SK-N-MC (cell line): Measurements from ENCODE around the gene IL12RB2.

Experiments
- EZH2 ChIP-seq: fragments of 200-600 bp; sonication (generic); IDR thresholded peaks from one replicate; pipeline ENCODE4 v1.6.1; 2017; ENCODE audit warnings: antibody characterized with exemption
- POLR2AphosphoS5 ChIP-seq: IDR thresholded peaks from 2 replicates; pipeline ENCODE4 v1.6.1; 2012; ENCODE audit warnings: mild to moderate bottlenecking, low read depth, low read length, borderline replicate concordance

DNA sequence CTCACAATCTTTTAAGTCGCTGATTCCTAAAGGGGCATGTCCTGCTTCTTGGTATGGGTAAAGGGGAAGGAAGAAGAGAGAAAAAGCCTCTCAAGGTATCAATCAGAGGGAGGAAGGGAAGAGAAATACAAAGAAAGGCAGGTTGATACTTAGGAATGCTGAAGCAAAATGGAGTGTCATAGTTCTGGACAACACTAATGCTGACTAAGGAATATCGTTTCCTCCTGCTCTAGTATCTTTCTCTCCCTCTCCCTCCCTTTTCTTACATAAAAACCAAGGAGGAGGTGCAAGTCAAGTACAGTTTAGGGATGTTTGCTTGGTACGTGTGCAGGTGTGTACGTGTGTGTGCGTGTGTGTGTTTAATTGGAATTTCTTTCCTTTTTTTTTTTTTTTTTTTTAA, 44.9 kb upstream of the IL12RB2 start:
- TF ChIP-seq POLR2AphosphoS5 (no peak), EZH2 (no peak)
